GM23248 (cell line): ENCODE data around the gene EGFR.

ENCODE experiments used
- EZH2 ChIP-seq: fragments of 200-600 bp; sonication (generic); IDR thresholded peaks from 2 replicates; pipeline ENCODE4 v1.6.1; 2018; ENCODE audit warnings: antibody characterized with exemption, mild to moderate bottlenecking; ENCODE audit not compliant: insufficient read depth, poor library complexity, severe bottlenecking
- EZH2phosphoT487 ChIP-seq: fragments of 200-600 bp; sonication (generic); IDR thresholded peaks from 2 replicates; pipeline ENCODE4 v1.6.1; 2018; ENCODE audit warnings: antibody characterized with exemption, moderate library complexity, mild to moderate bottlenecking, low read depth; ENCODE audit not compliant: insufficient read depth

DNA sequence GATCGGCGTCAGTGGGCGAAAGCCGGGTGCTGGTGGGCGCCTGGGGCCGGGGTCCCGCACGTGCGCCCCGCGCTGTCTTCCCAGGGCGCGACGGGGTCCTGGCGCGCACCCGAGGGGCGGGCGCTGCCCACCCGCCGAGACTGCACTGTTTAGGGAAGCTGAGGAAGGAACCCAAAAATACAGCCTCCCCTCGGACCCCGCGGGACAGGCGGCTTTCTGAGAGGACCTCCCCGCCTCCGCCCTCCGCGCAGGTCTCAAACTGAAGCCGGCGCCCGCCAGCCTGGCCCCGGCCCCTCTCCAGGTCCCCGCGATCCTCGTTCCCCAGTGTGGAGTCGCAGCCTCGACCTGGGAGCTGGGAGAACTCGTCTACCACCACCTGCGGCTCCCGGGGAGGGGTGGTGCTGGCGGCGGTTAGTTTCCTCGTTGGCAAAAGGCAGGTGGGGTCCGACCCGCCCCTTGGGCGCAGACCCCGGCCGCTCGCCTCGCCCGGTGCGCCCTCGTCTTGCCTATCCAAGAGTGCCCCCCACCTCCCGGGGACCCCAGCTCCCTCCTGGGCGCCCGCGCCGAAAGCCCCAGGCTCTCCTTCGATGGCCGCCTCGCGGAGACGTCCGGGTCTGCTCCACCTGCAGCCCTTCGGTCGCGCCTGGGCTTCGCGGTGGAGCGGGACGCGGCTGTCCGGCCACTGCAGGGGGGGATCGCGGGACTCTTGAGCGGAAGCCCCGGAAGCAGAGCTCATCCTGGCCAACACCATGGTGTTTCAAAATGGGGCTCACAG is 1.1 kb downstream of the EGFR start:
- TF ChIP-seq EZH2phosphoT487 (no peak), EZH2 (no peak)
